ENCODE measurements around the gene NUDT22.

Gene NUDT22

DNA sequence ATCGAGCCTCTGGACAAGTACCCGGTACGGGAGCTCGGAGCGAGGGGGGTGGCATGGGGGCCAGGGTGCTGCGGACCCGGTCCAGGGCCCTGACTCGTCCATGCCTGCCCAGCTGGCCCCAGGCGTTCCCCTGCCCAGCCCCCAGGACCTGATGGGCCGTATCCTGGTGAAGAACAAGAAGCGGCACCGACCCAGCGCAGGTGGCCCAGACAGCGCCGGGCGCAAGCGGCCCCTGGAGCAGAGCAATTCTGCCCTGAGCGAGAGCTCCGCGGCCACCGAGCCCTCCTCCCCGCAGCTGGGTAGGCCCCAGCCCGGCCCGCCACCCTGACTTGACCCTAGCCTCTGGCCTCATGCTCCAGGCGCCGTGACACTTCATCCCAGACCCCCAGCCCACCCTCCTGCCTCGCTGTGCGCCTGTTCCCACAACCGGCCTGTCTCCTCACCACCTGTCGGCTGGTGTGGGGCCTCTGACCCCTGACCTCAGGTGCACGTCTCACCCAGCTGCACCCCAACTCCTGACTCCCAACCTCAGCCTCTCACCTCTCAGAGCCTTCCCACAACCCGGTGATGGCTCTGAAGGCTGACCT, 33.0 kb downstream of the NUDT22 start:
- no peak for DNase-seq

DNA sequence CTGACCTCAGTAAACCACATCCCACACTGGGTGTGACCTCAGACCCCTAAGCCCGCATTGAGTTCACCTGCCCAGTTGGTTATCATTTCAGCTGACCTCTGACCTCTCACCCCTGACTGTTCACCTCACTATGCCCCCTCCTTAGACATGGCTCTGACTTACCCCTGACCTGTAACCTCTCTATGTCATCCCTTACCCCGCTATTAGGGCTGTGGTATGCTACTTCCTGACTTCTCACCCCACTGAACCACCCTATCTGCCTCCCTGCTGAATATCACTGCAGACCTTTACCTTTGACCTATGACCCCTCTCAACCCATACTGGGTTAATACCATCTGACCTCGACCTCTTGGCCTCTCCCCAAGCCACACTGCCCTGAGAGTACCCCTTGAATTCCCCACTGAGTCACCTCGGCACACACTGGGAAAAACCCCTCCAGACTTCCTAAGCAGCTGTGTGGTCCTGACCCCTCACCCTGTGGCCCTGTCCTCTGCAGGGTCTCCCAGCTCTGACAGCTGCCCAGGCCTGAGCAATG, 33.5 kb downstream of the NUDT22 start:
- DNase-seq, result no peak

DNA sequence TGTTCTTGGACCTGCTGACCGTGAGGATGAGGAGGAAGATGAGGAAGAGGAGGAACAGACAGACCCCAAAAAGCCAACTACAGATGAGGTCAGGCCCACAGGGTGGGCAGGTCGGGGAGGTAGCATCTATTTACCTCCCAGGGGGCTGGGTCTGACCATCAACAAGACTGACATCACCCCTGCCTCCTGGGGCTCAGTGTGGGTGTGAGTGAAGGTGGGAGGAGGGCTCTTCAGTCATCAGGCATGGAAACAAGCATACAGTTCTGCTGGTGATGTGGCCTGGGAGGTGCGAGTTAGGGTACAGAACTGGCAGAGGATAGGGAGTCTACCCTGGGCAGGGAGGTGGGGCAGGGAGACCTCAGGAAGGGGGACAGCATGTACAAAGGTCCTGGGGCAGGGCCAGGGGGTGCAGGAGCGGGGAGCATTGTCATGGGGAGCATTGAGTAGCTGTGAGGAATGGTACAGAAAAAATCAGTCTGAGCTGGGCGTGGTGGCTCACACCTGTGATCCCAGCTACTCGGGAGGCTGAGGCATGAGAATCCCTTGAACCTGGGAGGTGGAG, 34.2 kb downstream of the NUDT22 start:
- no peak for DNase-seq

DNA sequence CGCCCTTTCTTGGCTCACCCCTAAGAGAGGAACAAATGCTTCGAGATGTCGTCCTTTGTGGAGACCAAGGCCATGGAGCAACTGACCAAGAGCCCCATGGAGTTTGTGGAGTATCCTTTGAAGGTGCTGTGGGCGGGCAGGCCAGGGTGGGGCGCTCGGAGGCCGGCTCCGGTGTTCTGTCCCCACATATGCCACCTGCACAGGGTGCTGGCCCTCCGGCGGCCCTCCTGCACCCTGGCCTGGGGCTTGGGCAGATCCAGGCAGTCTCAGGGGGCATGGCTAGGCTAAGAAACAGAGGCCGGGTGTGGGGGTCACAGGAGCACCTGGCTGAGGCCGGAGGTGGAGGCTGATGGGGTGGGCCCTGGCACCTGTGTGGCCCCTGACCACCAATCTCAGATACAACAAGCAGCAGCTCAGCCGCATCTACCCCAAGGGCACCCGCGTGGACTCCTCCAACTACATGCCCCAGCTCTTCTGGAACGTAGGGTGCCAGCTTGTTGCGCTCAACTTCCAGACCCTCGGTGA, 35.5 kb downstream of the NUDT22 start:
- DNase-seq, result no peak

DNA sequence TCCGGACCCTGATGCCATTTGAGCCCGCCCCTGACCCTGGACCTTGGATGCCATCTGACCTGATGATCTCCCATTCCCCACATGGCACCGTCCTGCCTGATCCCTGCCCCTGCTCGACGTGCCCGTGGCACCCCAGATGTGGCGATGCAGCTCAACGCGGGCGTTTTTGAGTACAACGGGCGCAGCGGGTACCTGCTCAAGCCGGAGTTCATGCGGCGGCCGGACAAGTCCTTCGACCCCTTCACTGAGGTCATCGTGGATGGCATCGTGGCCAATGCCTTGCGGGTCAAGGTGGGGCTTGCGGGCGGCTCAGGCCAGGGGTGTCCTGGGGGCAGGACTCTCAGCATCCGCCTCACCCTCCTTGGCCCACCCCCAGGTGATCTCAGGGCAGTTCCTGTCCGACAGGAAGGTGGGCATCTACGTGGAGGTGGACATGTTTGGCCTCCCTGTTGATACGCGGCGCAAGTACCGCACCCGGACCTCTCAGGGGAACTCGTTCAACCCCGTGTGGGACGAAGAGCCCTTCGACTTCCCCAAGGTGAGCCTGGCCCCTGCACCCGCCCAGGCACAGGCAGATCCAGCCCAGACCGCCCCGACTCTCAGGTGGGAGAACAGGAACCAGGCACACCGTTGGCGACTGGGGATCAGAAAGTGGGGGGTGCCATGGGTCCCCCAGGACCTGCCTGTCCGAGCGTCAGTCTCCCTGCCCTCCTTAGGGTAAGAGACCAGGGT, 36.4 kb downstream of the NUDT22 start:
- no peak for DNase-seq

DNA sequence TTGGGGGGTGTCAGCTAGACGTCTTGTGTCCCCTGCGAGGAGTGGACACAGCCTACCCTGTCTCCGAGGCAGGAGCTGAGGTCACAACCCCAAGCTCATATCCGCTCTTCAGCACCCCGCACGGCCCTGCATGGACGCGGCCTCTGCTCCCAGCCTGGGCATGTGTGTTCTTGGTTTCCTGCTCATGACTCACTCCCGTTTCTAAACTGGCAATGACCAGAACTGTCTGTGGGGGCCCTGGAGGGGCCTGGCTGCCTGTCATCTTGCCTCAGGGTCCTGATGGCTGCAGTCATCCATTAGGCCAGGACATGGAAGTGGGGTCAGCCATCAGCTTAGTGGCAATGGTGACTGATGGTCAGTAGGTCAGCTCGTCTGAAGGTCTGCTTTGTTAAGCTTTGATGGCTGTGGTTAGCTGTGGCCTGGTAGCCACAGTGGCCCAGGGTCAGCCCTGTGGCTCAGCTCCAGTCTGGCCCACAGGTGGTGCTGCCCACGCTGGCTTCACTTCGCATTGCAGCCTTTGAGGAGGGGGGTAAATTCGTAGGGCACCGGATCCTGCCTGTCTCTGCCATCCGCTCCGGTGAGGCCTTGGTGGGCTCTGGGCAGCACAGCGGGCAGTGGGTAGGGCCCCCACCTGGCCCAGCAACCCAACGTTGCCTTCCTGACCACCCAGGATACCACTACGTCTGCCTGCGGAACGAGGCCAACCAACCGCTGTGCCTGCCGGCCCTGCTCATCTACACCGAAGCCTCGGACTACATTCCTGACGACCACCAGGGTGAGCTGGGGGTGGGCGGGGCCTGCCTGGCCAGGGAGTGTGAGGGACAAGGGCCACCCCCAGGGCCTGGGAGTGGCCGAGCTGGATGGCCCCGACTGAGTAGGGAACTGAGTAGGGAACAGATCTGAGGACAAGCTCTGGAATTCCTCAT, 37.2 kb downstream of the NUDT22 start:
- DNase-seq, result peak; percentile 83

DNA sequence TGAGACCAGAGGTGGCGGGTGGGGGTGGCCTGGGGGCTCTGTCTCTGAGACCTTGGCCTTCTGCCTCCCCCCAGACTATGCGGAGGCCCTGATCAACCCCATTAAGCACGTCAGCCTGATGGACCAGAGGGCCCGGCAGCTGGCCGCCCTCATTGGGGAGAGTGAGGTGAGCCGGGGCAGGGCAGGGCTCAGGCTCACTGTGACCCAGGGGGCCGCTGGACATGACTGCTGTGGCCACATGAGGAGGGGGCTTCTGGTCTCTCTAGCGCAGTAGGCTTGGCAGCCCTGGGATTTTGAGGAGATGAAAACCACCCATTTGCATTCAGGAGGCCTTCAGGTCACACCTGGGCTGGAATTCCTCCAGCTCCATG, 37.9 kb downstream of the NUDT22 start:
- DNase-seq, result no peak

DNA sequence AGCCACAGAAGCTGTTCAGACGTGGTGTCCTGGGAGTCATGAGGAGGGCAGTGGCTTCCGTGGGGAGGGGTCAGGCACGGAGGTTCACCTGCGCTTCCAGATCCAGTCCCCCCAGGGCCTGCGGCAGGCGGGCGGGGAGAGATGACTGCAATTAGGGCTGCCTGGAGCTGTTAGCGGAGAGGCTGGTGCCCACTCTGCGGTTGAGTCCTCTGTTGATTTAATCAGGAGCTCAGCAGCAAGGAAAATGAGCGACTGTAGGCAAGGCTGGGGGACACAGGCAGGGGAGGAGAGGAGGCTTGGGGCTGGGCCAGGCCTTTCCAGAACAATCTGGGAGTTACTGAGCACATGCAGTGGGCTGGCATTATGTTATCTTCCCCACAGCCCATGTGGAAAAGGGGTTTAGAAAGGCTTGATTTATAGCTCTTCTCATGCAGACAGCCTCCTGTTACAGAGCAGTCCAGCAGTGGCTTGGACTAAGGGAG, 38.3 kb downstream of the NUDT22 start:
- peak; percentile 52 for DNase-seq

DNA sequence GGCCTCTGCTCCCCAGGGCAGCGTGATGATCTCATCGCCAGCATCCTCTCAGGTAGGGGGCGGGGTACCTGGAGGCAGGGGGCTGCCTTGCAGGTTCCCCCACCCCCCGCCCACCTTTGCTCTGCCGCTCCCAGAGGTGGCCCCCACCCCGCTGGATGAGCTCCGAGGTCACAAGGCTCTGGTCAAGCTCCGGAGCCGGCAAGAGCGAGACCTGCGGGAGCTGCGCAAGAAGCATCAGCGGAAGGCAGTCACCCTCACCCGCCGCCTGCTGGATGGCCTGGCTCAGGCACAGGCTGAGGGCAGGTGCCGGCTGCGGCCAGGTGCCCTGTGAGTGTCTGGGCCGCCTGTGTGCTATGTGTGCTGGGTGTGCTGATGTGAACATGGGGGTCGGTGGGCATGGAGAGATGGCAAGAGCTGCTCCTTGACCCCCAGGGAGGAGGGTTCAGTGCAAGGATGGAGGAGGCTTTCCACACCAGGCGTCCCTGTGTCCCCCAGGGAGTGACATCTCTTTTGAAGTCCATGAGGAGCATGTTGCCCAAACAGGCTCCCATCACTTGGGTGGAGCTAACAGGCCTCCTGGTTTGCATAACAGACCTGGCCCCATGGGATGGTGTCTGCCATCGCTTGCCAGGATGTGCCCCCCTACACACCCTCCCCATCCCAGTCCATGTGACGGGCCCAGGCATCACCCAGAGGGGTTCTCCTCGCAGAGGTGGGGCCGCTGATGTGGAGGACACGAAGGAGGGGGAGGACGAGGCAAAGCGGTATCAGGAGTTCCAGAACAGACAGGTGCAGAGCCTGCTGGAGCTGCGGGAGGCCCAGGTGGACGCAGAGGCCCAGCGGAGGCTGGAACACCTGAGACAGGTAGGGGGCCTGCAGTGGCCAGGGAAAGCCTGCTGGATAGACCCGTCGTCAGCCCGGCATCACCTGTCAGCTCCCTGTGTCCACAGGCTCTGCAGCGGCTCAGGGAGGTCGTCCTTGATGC, 39.4 kb downstream of the NUDT22 start:
- DNase-seq, result no peak

DNA sequence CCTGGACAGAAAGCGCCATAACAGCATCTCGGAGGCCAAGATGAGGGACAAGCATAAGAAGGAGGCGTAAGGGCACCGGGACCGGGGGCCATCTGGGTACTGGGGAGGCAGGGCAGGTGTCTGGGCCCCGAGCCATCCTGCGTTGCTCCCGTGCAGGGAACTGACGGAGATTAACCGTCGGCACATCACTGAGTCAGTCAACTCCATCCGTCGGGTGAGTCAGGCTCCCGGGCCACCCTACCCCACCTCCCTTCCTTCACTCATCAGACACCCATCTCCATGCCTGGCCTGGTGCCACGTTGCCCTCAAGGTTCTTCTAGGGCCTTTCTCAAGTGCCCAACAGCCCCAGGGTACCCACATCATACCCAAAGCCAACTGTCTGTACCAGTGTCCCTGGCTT, 40.3 kb downstream of the NUDT22 start:
- no peak for DNase-seq

DNA sequence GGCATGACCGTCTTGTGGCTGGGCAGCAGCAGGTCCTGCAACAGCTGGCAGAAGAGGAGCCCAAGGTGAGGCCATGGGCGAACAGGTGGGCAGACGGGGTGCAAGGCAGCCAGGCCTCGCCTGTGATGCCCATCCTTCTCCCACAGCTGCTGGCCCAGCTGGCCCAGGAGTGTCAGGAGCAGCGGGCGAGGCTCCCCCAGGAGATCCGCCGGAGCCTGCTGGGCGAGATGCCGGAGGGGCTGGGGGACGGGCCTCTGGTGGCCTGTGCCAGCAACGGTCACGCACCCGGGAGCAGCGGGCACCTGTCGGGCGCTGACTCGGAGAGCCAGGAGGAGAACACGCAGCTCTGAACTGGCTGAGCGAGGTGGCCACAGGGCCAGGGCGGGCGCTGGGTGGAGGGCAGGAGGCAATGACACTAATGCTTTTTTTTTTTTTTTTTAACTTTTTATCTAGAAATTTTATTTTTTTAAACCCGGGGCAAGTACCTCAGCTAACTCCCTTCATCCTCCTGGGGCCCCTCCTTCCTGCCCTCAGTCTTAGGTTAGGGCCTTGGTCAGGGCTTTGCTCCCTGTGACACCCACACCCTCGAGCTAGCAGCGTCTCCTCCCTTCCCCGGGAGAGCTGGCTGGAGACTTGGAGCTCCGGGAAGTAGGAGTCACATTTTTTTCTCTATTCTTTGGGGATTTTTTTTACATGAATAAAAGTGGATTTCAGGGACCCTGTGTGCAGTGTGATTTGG, 41.3 kb downstream of the NUDT22 start:
- no peak for DNase-seq

DNA sequence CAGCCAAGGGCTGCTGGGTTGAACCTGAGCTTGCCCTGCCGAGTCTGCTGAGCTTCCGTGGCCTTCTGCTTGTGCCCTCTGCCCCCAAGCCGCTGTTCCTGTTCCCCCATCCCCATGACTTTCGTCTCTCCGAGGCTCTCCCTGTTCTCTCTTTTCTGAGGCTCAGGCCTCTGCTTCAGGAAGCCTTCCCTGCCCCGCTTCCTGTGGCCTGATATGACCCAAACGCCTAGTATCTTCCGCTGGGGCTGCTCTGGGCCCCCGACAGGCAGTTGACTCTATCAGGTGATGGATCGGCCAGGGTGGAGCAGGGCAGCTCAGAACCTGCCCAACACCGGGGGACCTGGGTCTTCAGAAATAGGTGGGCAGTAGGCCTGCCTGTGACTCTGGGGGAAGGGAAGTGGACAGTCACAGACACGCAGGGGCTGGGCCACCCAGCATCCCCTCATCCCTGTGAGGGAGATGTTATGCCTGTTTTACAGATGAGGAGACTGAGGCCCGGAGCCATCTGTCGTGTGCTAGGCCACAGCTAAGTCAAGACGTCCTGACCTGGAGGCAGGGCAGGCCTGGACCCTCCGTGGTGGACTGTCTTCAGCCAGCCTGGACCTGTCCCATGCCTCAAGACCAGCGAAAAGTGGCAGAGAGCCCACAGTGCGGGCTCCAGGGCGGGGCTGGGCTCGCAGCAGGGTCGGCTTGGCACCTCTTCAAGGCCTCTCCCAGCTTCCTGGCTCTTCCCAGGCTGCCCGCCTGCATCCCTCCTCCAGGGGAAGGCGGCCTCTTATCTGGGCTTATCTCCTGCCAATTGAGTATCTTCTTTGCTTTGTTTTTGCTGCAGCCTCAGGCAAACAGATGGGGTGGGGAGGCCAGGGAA, 42.2 kb downstream of the NUDT22 start:
- DNase-seq, result no peak

DNA sequence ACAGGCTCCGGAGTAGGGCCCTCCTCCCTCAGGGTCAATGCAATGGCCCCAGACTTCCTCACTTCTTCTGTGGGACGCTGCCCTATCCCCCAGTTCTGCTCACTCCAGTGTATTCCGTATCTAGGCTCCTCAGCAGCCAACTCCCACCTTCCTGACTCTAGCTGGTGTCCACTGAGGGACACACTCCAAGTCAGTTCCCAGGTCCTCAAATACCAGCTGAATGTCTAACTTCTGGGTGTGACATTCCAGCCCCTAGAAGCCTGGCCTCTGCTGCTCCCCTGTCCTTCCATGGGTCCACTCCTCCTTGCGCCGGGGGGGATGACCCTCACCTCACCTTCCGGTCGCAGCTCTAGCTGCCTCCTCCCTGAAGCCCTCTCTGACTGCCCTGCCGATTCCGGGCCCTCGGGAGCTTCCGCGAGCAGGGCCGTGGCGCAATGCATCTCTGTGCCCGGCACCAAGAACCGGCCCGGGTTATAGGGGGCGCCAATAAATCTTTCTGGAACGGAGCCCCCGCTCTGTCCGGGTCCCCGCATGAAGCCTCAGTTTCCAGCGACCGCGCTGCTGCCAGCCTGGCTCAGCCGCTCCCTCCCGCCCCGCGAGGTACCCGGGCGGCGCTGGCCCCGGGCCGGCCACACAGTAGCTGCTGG, 42.9 kb downstream of the NUDT22 start:
- no peak for DNase-seq

DNA sequence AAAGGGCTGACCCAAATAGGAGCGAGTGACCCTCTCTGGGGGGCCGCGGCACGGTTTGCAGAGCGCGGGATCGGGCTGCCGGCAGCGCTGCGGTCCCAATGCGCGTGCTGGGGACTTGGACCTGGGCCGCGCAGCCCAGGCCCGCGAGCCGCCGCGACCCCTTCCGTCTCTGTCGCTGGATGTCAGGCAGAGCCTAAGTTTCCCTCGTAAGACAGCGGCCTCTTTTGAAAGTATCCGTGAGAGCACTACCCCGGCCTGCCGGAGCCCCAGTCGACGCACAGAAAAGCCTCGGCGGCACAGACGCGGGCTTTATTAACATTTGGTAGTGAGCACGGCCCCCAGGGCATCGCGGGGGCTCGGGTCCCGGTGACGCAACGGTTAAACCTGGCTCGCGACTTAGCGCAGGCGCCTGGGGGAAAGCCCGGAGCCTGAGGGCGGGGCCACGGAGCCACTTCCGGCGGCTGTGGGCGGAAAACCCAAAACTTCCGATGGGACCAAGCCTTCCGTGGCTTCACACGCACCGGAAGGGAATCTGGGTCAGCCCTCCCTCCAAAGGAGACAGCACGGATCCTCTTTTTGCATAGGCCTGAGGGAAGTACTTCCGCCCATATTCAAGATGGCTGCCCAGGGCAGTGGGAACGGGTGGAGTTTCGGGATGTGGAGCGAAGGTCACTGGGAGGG, 43.6 kb downstream of the NUDT22 start:
- peak; percentile 99 for DNase-seq

DNA sequence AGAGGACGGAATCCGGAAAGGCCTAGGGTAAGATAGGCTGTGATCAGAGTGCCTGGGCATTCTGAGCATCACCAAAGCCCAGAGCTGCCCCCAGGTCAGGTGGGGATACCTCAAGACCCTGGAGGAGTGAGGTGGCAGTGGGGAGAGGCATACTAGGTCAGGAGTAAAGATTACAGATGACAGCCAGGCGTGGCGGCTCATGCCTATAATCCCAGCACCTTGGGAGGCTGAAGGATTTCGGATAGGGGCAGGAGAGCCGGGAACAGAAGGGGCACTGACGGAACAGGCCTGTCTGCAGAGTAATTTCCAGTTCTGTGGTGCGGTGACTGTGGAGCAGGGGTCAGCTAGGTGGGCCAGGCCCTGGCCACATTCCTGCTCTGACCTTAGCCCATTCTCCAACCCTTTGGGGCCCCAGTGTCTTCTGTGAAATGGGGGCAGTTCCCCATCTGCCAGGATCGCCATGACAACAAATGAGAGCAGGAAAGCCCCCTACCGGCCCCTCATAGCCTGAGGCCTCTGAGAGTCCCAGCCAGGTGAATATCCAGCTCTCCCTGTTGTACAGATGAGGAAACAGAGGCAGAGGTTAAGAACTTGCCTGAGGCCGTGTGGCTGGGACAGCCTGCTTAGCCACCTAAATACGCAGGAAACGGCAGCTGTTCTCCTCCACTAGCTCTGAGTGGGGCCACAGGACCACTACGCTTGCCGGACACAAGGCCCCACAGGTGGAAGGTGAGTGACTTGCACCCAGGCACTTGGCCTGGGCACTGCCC, 49.1 kb downstream of the NUDT22 start:
- no peak for DNase-seq

DNA sequence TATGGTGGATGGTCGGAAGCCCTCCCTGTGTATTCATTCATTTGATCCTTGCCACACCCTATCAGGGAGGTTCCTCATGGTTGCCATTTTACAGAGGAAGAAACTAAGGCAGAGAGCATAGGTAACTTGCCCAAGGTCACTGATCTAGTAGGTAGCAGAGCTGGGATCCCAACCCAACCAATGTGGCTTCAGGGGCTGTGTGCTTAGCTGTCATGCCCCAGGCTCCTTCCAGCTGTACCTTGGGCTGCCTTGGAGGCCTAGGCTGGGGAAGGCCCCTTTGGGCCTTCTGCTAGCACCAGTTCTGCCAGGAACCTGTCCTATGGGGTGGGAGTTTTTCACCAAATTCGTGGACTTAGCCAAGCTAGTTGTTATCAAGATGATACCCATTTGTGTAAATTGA, 49.8 kb downstream of the NUDT22 start:
- no peak for DNase-seq

DNA sequence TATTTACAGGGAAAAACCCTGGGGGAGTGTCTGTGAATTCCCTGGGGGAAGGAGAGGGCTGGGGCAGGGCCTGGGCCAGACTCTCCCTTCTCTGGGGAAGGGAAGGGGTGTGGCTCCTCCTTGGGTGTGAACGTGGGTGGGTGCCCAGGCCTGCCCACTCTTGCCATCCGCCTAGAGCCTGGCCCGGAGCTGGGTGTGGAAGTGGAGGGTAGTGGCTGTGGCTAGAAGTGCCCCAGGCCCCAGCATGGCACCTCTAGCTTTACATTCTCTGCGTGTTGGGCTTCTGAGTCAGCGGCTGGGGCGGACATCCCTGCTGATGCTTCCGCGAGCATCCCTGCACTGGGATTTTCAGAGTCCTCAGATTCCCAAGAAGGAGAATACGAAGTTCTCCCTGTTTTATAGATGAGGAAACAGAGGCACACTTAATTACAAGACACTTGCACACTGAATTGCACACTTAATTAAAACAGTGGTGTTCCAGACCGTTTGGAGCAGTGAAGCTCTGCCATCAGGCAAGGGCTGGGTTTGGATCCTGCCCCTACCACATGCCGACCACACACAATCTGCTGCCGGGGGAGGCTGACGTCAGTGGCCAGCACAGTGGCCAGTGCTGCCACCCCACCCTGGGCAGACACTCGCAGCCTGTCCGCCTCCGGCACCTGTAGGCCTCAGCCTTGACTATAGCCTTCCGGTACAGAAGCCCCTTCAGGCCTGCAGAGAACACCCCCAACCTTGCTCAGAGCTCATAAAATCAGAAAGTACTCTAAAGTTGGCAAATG, 50.8 kb downstream of the NUDT22 start:
- DNase-seq, result no peak

All from retina (tissue), 1 donor.